NB4 (cell line): Measurements from ENCODE around the gene TOPORS.

Source experiments
- CTCF ChIP-seq: IDR thresholded peaks from one replicate; pipeline ENCODE4 v1.5.1; 2012; ENCODE audit warnings: low read depth, low read length
- MYC ChIP-seq: IDR thresholded peaks from 2 replicates; pipeline ENCODE4 v1.6.1; 2011; ENCODE audit warnings: low read depth, low read length
- POLR2A ChIP-seq: IDR thresholded peaks from 2 replicates; pipeline ENCODE4 v1.6.1; 2011; ENCODE audit warnings: mild to moderate bottlenecking; ENCODE audit not compliant: insufficient read length; ENCODE audit errors: extremely low read depth
- TF ChIP-seq, protein P1 (sequence below): IDR thresholded peaks from 2 replicates; pipeline ENCODE4 v1.6.1; 2011; ENCODE audit warnings: low read depth, low read length

GRCh38 chr9:32526041-32526706 lies 26.2 kb downstream of the TOPORS start, which contains the start of gene RIGI:
- TF ChIP-seq POLR2A (peak; percentile 20), CTCF (peak; percentile 61), MYC (peak; percentile 17; the same call in 1 of the 2 replicates)
- TF ChIP-seq, protein P1, sequence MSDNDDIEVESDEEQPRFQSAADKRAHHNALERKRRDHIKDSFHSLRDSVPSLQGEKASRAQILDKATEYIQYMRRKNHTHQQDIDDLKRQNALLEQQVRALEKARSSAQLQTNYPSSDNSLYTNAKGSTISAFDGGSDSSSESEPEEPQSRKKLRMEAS: peak; percentile 66
